Measurements from ENCODE around the gene MTFR1L. TPM values are rescaled to one million over a fixed set of nuclear protein-coding genes. Genes with fewer than 3 reads are reported as not detected.
A peak's percentile ranks its signal among the peaks of the same experiment; 100 is the strongest.

Gene MTFR1L
- total RNA-seq, 1 donor from 2014 or later, result 15.0 TPM

GRCh38 chr1:25874209-25874608, 54.5 kb downstream of the MTFR1L start:
- TF ChIP-seq CTCF (IDR thresholded peaks at IDR 0.05; ENCODE audit: insufficient read depth, low read length, severe bottlenecking), result no peak
- H3K4me3 ChIP-seq (ENCODE audit: low read depth, low read length), result peak overlapping the region; percentile 87

GRCh38 chr1:25874635-25875153, 54.9 kb downstream of the MTFR1L start:
- peaks cover 4% of the 10 kb centered on the region for H3K36me3 ChIP-seq (ENCODE audit: control insufficient read depth, insufficient read depth, low read length)
- TF ChIP-seq CTCF (IDR thresholded peaks at IDR 0.05; ENCODE audit: insufficient read depth, low read length, severe bottlenecking), result no peak
- H3K27me3 ChIP-seq (ENCODE audit: control insufficient read depth, insufficient read depth, low read length), result no peaks in the 10 kb centered on the region
- DNase-seq (ENCODE audit: low read depth) (no peak), FAIRE-seq (no peak)
- peak overlapping the region; percentile 87 for H3K4me3 ChIP-seq (ENCODE audit: low read depth, low read length)

More at GRCh38 chr1:25874209-25874608, 54.5 kb downstream of the MTFR1L start:
- H3K27me3 ChIP-seq (ENCODE audit: control insufficient read depth, insufficient read depth, low read length), result no peaks in the 10 kb centered on the region
- no peak for DNase-seq (ENCODE audit: low read depth)
- no peak for FAIRE-seq
- H3K36me3 ChIP-seq (ENCODE audit: control insufficient read depth, insufficient read depth, low read length), result peaks cover 4% of the 10 kb centered on the region

- Histone ChIP-seq H3K4me3 (ENCODE audit: low read depth, low read length) (peak within 1 kb of the TSS; percentile 87), H3K27me3 (ENCODE audit: control insufficient read depth, insufficient read depth, low read length) (no peaks in the 10 kb centered on the region), H3K36me3 (ENCODE audit: control insufficient read depth, insufficient read depth, low read length) (peaks cover under 1% of the 10 kb centered on the region)
- FAIRE-seq, result no peak
- peak; percentile 49 for DNase-seq (ENCODE audit: low read depth)
- peak; percentile 20 for TF ChIP-seq CTCF (IDR thresholded peaks at IDR 0.05; ENCODE audit: insufficient read depth, low read length, severe bottlenecking)
These were observed 55.6 kb downstream of the MTFR1L start, which contains the start of gene PAQR7 for GRCh38 chr1:25875154-25875855. TSS of gene PAQR7 (minus strand) at chr1:25875708. CDS start at chr1:25863839, 11,869 bp downstream.

DNA sequence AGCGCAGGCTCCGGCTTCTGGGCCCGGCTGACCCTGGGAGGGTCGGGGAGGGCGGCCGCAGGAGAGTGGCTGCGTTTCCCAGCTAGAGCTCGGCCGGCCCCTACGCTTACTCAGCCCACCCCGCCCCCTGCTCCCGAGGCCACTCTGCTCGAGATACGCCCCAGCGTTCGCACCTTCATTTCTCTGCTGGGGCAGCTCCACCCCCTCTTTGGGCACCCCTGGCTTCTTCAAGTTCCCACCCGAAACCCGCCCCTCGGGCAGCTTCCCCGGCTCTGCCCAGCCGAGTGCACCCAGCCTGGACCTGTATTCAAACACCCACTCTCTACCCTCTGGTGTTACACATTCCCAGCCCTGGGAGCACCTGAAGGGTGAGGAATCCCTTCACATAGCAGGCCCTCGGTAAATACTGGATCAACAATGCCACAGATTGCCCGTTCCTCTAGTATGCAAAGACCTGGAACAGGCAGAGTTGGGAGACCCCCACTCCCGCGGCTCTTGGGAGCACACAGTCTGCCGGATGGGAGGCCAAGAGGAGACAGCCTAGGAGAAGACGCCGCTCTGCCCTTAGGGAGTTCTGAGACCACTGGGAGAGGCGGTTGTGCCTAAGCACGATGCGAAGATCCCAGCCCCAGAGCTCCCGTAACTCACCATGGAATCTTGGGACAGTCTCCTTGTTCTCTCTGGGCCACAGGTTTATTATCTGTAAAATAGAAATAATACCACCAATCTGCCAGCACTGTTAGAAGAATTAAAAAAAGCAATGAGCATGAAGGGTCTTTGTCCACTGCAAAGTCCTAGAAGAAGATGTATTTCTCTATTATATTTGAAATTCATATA, 56.3 kb downstream of the MTFR1L start:
- no peak for TF ChIP-seq CTCF (IDR thresholded peaks at IDR 0.05; ENCODE audit: insufficient read depth, low read length, severe bottlenecking)
- no peak for FAIRE-seq
- no peaks in the 10 kb centered on the region for H3K36me3 ChIP-seq (ENCODE audit: control insufficient read depth, insufficient read depth, low read length)
- no peaks in the 10 kb centered on the region for H3K27me3 ChIP-seq (ENCODE audit: control insufficient read depth, insufficient read depth, low read length)
- peak; percentile 71 for DNase-seq (ENCODE audit: low read depth)
- peak overlapping the region; percentile 87 for H3K4me3 ChIP-seq (ENCODE audit: low read depth, low read length)

DNA sequence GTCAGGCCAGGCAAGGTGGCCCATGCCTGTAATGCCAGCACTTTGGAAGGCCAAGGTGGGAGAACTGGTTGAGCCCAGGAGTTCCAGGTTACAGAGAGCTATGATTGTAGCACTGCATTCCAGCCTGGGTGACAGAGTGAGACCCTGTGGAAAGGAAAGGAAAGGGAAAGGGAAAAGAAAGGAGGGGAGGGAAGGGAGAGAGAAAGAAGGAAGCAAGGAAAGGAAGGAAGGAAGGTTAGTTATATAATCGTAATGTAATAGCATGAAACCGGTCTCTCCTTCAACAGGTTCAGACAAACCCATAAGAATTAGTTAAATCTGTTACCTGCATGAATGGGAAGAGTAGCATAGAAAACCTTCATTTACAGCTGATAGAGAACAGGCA, 56.9 kb downstream of the MTFR1L start:
- TF ChIP-seq CTCF (IDR thresholded peaks at IDR 0.05; ENCODE audit: insufficient read depth, low read length, severe bottlenecking), result no peak
- no peak for DNase-seq (ENCODE audit: low read depth)
- FAIRE-seq, result no peak
- no peak overlapping the region for H3K4me3 ChIP-seq (ENCODE audit: low read depth, low read length)
- no peaks in the 10 kb centered on the region for H3K36me3 ChIP-seq (ENCODE audit: control insufficient read depth, insufficient read depth, low read length)
- H3K27me3 ChIP-seq (ENCODE audit: control insufficient read depth, insufficient read depth, low read length), result no peaks in the 10 kb centered on the region

All from bronchial epithelial cell (primary cell).